Cardiac muscle cell (in vitro differentiated cells and primary cell): ENCODE measurements around the gene NBEAL2. TPM values are rescaled to one million over a fixed set of nuclear protein-coding genes. Genes with fewer than 3 reads are reported as not detected.

Experiments
- DNase-seq, 2 donors: peaks; one replicate each; pipeline versions ENCODE4 v3.0.0 to v3.0.0-alpha.2; 2010 to 2017; ENCODE audit warnings: low read depth in 1 of 2, low spot score in 1 of 2
- H3K27ac ChIP-seq: fragments of 200-600 bp; sonication (generic); 2 replicates; pipeline ENCODE4 v1.5.1; 2016
- H3K27me3 ChIP-seq: fragments of 200-600 bp; sonication (generic); 2 replicates; pipeline ENCODE4 v1.6.0; 2016; ENCODE audit warnings: control low read depth
- H3K36me3 ChIP-seq: fragments of 200-600 bp; sonication (generic); 2 replicates; pipeline ENCODE4 v1.5.1; 2016; ENCODE audit warnings: control low read depth
- H3K4me1 ChIP-seq: fragments of 200-600 bp; sonication (generic); 2 replicates; pipeline ENCODE4 v1.8.1; 2017; ENCODE audit warnings: low read depth, mild to moderate bottlenecking, mixed run types
- H3K4me3 ChIP-seq: fragments of 200-600 bp; sonication (generic); 2 replicates; pipeline ENCODE4 v1.5.1; 2016; ENCODE audit warnings: mild to moderate bottlenecking
- H3K9me3 ChIP-seq: fragments of 200-600 bp; sonication (generic); 2 replicates; pipeline ENCODE4 v1.5.1; 2017; ENCODE audit warnings: low read depth, mild to moderate bottlenecking, control low read depth
- polyA plus RNA-seq: library from polyadenylated mRNA; unstranded; fragments of >200 nt; fragmentation: Nextera tagmentation; extraction: Ambion mirVana; gene quantifications from 2 replicates; pipeline ENCODE4 v1.2.1, GENCODE V29; 2016
- total RNA-seq: library from RNA; depleted of rRNA; stranded (reverse); fragments of >200 nt; gene quantifications from 2 replicates; pipeline ENCODE4 v1.2.3, GENCODE V29; 2016
- TF ChIP-seq, protein P1 (sequence below): IDR thresholded peaks from 2 replicates; pipeline ENCODE4 v1.5.1; 2012; ENCODE audit warnings: low read depth, mild to moderate bottlenecking, low read length

NBEAL2 gene
- total and polyA plus RNA-seq, 2 experiments from 2014 or later, result 8.3 to 10.6 TPM

DNA sequence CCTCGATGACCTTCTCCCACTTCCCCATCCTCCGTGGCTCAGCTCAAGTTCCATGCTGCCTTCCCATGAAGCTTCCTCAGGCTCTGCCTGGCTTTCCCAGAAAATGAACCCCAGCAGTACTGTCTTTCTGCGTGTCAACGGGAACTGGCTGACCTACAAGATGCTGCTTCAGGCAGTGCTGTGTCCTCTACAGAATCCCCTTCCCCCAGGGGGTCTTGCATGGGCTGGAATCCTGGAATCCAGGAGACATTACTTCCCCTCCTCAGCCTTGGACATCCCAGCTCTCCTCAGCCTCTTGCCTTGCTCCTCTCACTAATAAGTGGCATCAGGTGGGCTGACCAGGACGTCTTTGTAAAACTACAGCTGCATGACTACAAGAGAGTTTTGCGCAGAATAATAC is 8.3 kb upstream of the NBEAL2 start:
- no peaks in the 10 kb centered on the region for H3K36me3 ChIP-seq
- DNase-seq, result no peak
- TF ChIP-seq, protein P1, sequence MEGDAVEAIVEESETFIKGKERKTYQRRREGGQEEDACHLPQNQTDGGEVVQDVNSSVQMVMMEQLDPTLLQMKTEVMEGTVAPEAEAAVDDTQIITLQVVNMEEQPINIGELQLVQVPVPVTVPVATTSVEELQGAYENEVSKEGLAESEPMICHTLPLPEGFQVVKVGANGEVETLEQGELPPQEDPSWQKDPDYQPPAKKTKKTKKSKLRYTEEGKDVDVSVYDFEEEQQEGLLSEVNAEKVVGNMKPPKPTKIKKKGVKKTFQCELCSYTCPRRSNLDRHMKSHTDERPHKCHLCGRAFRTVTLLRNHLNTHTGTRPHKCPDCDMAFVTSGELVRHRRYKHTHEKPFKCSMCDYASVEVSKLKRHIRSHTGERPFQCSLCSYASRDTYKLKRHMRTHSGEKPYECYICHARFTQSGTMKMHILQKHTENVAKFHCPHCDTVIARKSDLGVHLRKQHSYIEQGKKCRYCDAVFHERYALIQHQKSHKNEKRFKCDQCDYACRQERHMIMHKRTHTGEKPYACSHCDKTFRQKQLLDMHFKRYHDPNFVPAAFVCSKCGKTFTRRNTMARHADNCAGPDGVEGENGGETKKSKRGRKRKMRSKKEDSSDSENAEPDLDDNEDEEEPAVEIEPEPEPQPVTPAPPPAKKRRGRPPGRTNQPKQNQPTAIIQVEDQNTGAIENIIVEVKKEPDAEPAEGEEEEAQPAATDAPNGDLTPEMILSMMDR, result no peak

DNA sequence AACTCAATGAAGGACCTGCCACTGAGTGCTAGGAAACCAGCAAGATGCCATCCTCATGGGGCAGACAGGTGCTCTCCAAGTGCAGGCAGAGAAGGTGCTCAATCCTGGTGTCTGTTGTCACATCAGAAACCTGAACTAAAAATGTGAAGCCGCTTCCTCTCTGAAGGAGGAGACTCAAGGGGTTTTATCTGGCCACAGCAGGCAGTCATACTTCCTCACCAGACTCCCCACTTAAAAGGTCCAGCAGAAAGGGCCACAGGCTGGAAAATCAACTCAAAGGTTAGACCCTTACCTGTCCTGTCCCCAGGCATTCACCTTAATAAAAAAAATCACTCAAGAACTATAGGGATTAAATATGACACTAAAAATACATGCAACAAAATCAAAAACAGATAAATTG is 7.7 kb upstream of the NBEAL2 start:
- Histone ChIP-seq H3K27ac (peak overlapping the region; percentile 67), H3K9me3 (no peaks in the 10 kb centered on the region), H3K4me3 (no peak overlapping the region), H3K36me3 (no peaks in the 10 kb centered on the region), H3K4me1 (peaks cover 15% of the 10 kb centered on the region), H3K27me3 (no peaks in the 10 kb centered on the region)
- DNase-seq, result no peak
- TF ChIP-seq, protein P1, result no peak

More for the DNA sequence above, 8.3 kb upstream of the NBEAL2 start:
- Histone ChIP-seq H3K4me1 (peaks cover 15% of the 10 kb centered on the region), H3K27ac (peak overlapping the region; percentile 67), H3K9me3 (no peaks in the 10 kb centered on the region), H3K27me3 (no peaks in the 10 kb centered on the region), H3K4me3 (no peak overlapping the region)

DNA sequence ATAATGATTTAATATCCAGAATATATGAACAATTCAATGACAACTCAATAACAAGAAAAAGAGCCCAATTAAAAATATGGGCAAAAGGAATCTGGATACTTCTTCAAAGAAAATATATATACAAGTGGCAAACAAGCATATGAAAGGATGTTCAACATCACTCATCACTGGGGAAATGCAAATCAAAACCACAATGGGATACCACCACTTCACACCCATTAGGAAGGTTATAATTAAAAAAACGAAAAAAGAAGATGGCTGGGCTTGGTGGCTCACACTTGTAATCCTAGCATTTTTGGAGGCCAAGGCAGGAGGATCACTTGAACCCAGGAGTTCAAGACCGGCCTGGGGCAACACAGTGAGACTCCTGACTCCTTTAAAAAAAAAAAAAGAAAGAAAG is 7.1 kb upstream of the NBEAL2 start:
- DNase-seq, result no peak
- H3K9me3 ChIP-seq, result no peaks in the 10 kb centered on the region
- H3K4me3 ChIP-seq, result no peak overlapping the region
- no peaks in the 10 kb centered on the region for H3K36me3 ChIP-seq
- no peaks in the 10 kb centered on the region for H3K27me3 ChIP-seq
- TF ChIP-seq, protein P1, result no peak
- H3K4me1 ChIP-seq, result peaks cover 19% of the 10 kb centered on the region
- H3K27ac ChIP-seq, result no peak overlapping the region

DNA sequence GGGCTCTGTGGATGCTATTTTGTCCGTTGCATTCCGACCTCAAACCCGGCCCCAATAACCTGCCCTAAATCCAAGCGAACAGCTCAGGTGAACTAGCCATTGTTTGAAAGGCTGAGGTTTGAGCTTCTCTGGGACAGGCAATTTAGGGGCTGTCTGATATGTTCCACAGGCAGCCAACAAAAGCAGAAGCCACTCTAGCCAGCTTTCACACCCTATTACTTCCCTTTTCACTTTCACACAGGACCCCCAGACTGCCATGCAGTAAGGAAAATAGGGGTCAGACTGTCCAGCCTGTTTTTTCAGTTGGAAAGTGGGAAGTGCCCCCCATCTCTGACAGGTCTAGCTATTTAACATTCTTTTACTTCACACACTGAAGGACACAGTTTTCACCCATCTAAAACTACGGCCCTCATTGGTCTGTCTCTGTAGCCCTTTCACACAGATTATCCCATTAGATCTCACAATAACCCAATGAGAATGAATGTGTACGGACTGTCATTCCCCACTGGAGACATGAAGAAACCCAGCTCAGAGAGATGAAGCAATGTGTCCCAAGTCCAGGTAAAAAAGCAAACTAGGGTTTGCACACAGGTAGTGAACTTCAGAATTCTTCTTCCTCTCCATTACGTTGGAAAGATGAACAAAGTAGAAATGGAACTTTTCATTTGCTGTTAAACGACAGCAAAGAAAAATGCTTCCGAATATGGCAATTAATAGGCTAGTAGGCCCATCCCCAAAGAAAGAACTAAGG is 4.9 kb upstream of the NBEAL2 start:
- Histone ChIP-seq H3K36me3 (no peaks in the 10 kb centered on the region), H3K9me3 (no peaks in the 10 kb centered on the region), H3K27me3 (no peaks in the 10 kb centered on the region), H3K4me3 (no peak overlapping the region), H3K4me1 (peaks cover 19% of the 10 kb centered on the region), H3K27ac (no peak overlapping the region)
- TF ChIP-seq, protein P1, result no peak
- no peak for DNase-seq

DNA sequence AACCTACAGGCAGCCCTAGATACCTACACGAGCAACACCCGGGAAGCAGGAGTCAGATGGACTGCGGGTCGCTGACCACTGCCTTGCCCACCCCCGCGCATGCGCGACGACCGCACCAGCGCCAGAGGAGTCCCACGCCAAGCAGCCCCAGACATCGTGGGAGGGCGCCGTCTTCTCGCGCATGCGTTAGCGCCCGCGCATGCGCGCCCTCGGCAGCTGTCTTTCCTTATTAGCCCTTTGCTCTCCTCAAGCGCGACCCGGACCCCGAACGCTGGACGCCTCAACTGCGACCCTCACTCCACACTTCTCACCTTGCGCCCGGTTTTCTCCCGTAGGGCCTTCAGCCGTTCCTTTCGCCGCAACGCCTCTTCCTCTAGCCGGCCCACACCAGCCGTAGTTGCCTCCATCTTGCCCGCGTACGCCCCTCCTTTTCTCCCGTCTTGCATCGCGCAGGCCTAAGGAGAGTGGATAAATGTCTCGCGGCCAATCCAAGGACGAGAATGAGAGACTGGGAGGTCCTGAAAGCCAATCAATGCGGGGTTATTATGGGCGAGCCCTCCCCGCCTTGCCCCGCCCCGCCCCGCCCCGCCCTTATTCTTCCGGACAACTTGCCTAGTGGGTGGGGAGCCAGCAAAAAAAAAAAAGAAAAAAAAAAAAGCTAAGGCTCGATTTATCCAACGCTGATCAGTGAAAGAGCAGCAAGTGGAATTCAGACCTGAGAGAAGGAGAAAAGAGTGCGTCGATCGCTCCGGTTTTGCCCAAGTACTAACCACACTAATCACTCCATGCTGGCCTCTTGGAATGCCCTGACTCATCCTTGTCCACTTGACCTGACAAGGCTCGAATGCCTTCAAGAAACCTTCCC is 2.9 kb upstream of the NBEAL2 start, which contains the start of gene CCDC12:
Gene CCDC12 (minus strand): TSS at position 420 of the 865 bp plus-strand sequence. CDS start 13 bp downstream, at position 407.
- DNase-seq, result peak; percentile 98 to 99
- peaks cover 10% of the 10 kb centered on the region for H3K4me1 ChIP-seq
- TF ChIP-seq, protein P1, result no peak

More for the DNA sequence above, 2.9 kb upstream of the NBEAL2 start, which contains the start of gene CCDC12:
- H3K27ac ChIP-seq, result peak within 1 kb of the TSS; percentile 98
- H3K36me3 ChIP-seq, result no peaks in the 10 kb centered on the region
- peak within 1 kb of the TSS; percentile 91 for H3K4me3 ChIP-seq
- no peaks in the 10 kb centered on the region for H3K27me3 ChIP-seq
- H3K9me3 ChIP-seq, result no peaks in the 10 kb centered on the region
